Natural killer cell treated with Interleukin-12 subunit alpha and Interleukin-12 subunit beta and Interleukin-15 and Interleukin-18, amount 100 ng/mL, for 72 hours (primary cell): Measurements from ENCODE around the gene MAP3K6. TPM values are rescaled to one million over a fixed set of nuclear protein-coding genes. Genes with fewer than 3 reads are reported as not detected.
A peak's percentile ranks its signal among the peaks of the same experiment; 100 is the strongest.
"Not testable (repeated sequence)": the region's sequence is repeated elsewhere in the genome, so short reads cannot be mapped to it uniquely, and the experiment has no call there.

Experiments used
- ATAC-seq, 2 donors: fragments of 150-1000 bp; cut with Tn5 transposase in 1 of 2; sonication (Bioruptor Pico), chemical (Tn5 transposase) in 1 of 2; 2 replicates each; pipeline ENCODE4 v1.10.0; 2021
- DNase-seq: peaks from one replicate; pipeline ENCODE4 v3.0.0; 2022; ENCODE audit warnings: low spot score
- H3K27ac Mint-ChIP-seq, 2 donors: 1 replicate in 1 of 2; 2 replicates in 1 of 2; pipeline ENCODE4 v1.8.0; 2022; ENCODE audit warnings: mixed read lengths in 2 of 2, mild to moderate bottlenecking in 1 of 2, moderate library complexity in 1 of 2
- H3K27me3 Mint-ChIP-seq, 2 donors: 1 replicate in 1 of 2; 2 replicates in 1 of 2; pipeline ENCODE4 v1.8.0; 2022; ENCODE audit warnings: mixed read lengths in 2 of 2
- H3K36me3 Mint-ChIP-seq: one replicate; pipeline ENCODE4 v1.8.0; 2022; ENCODE audit warnings: mixed read lengths
- H3K4me1 Mint-ChIP-seq, 2 donors: 1 replicate in 1 of 2; 2 replicates in 1 of 2; pipeline ENCODE4 v1.8.0; 2022; ENCODE audit warnings: low read depth in 2 of 2, mixed read lengths in 2 of 2, mild to moderate bottlenecking in 1 of 2
- H3K4me3 Mint-ChIP-seq: one replicate; pipeline ENCODE4 v1.8.0; 2022; ENCODE audit warnings: mixed read lengths
- H3K9me3 Mint-ChIP-seq: 2 replicates; pipeline ENCODE4 v1.8.0; 2022; ENCODE audit warnings: mixed read lengths
- total RNA-seq, 2 donors: library from RNA; stranded (reverse); gene quantifications; one replicate each; pipeline ENCODE4 v1.2.3, GENCODE V29; 2022

MAP3K6 gene
- total RNA-seq, 2 donors from 2014 or later: 8.5 TPM

GRCh38 chr1:27392778-27393635, 26.2 kb upstream of the MAP3K6 start:
- no peak for DNase-seq
- H3K27ac Mint-ChIP-seq: peak overlapping the region in 1 of 2 donors; percentile 70

GRCh38 chr1:27392096-27392777, 25.5 kb upstream of the MAP3K6 start, which contains the start of gene GPR3:
TSS of gene GPR3 (plus strand) at chr1:27392622. CDS start at chr1:27393799, 1,177 bp downstream.
- Mint-ChIP-seq H3K4me1 (peaks cover 9 to 13% of the 10 kb centered on the region in 2 donors), H3K9me3 (no peaks in the 10 kb centered on the region), H3K36me3 (no peaks in the 10 kb centered on the region), H3K4me3 (peak within 1 kb of the TSS; percentile 83), H3K27me3 (peaks cover 0 to 6% of the 10 kb centered on the region in 2 donors), H3K27ac (peak within 1 kb of the TSS; percentile 70 to 82)
- peak; percentile 97 to 98 for ATAC-seq
- peak; percentile 92 for DNase-seq

More at GRCh38 chr1:27392778-27393635, 26.2 kb upstream of the MAP3K6 start:
- H3K4me3 Mint-ChIP-seq: peak overlapping the region; percentile 83
- no peaks in the 10 kb centered on the region for H3K9me3 Mint-ChIP-seq
- no peak for ATAC-seq
- H3K36me3 Mint-ChIP-seq: no peaks in the 10 kb centered on the region
- H3K27me3 Mint-ChIP-seq: peaks cover 0 to 6% of the 10 kb centered on the region in 2 donors
- peaks cover 9 to 13% of the 10 kb centered on the region in 2 donors for H3K4me1 Mint-ChIP-seq

- DNase-seq: peak; percentile 58
- H3K9me3 Mint-ChIP-seq: no peaks in the 10 kb centered on the region
Measured at GRCh38 chr1:27391511-27392095, 24.8 kb upstream of the MAP3K6 start.

GRCh38 chr1:27388337-27389005, 21.7 kb upstream of the MAP3K6 start:
- Mint-ChIP-seq H3K9me3 (no peaks in the 10 kb centered on the region), H3K27me3 (peaks cover 0 to 8% of the 10 kb centered on the region in 2 donors), H3K4me3 (no peak overlapping the region), H3K4me1 (peaks cover 9 to 17% of the 10 kb centered on the region in 2 donors), H3K27ac (peak overlapping the region; percentile 51 to 70), H3K36me3 (no peaks in the 10 kb centered on the region)
- no peak for ATAC-seq
- DNase-seq: peak; percentile 75

More at GRCh38 chr1:27391511-27392095, 24.8 kb upstream of the MAP3K6 start:
- ATAC-seq: no peak
- Mint-ChIP-seq H3K36me3 (no peaks in the 10 kb centered on the region), H3K27me3 (peaks cover 0 to 6% of the 10 kb centered on the region in 2 donors), H3K27ac (peak overlapping the region; percentile 70 to 82), H3K4me3 (peak overlapping the region; percentile 83), H3K4me1 (peaks cover 9 to 13% of the 10 kb centered on the region in 2 donors)

GRCh38 chr1:27384797-27385196, 18.0 kb upstream of the MAP3K6 start:
- H3K4me3 Mint-ChIP-seq, H3K27ac Mint-ChIP-seq, H3K27me3 Mint-ChIP-seq, H3K4me1 Mint-ChIP-seq, H3K36me3 Mint-ChIP-seq, DNase-seq, H3K9me3 Mint-ChIP-seq, ATAC-seq: not testable (repeated sequence)

- H3K9me3 Mint-ChIP-seq: no peaks in the 10 kb centered on the region
Measured at GRCh38 chr1:27383661-27384060, 16.9 kb upstream of the MAP3K6 start.

GRCh38 chr1:27383039-27383605, 16.4 kb upstream of the MAP3K6 start, which contains the start of gene CD164L2:
TSS of gene CD164L2 (minus strand) at chr1:27383333. CDS start at chr1:27383239, 94 bp downstream.
- ATAC-seq (peak; percentile 55 to 86), DNase-seq (no peak)
- Mint-ChIP-seq H3K27ac (no peak within 1 kb of the TSS), H3K27me3 (peaks cover 0 to 6% of the 10 kb centered on the region in 2 donors), H3K36me3 (no peaks in the 10 kb centered on the region), H3K9me3 (no peaks in the 10 kb centered on the region), H3K4me3 (no peak within 1 kb of the TSS), H3K4me1 (peaks cover 0 to 4% of the 10 kb centered on the region in 2 donors)

More at GRCh38 chr1:27383661-27384060, 16.9 kb upstream of the MAP3K6 start:
- H3K36me3 Mint-ChIP-seq: no peaks in the 10 kb centered on the region
- peaks cover 0 to 9% of the 10 kb centered on the region in 2 donors for H3K27me3 Mint-ChIP-seq
- H3K27ac Mint-ChIP-seq: no peak overlapping the region
- ATAC-seq (no peak), DNase-seq (no peak)
- no peak overlapping the region for H3K4me3 Mint-ChIP-seq
- peaks cover 0 to 7% of the 10 kb centered on the region in 2 donors for H3K4me1 Mint-ChIP-seq

GRCh38 chr1:27381969-27382762, 15.4 kb upstream of the MAP3K6 start:
- Mint-ChIP-seq H3K9me3 (no peaks in the 10 kb centered on the region), H3K27ac (no peak overlapping the region), H3K4me3 (no peak overlapping the region), H3K4me1 (peaks cover 0 to 4% of the 10 kb centered on the region in 2 donors), H3K36me3 (no peaks in the 10 kb centered on the region), H3K27me3 (peaks cover 0 to 6% of the 10 kb centered on the region in 2 donors)
- no peak for ATAC-seq
- DNase-seq: no peak

- H3K9me3 Mint-ChIP-seq: no peaks in the 10 kb centered on the region
- no peak overlapping the region for H3K27ac Mint-ChIP-seq
- ATAC-seq (peak in 1 of 2 donors; percentile 25), DNase-seq (no peak)
- H3K27me3 Mint-ChIP-seq: peaks cover 0 to 4% of the 10 kb centered on the region in 2 donors
- no peak overlapping the region for H3K4me3 Mint-ChIP-seq
- peaks cover 0 to 4% of the 10 kb centered on the region in 2 donors for H3K4me1 Mint-ChIP-seq
- no peaks in the 10 kb centered on the region for H3K36me3 Mint-ChIP-seq
Measured at GRCh38 chr1:27380766-27381733, 14.3 kb upstream of the MAP3K6 start.

GRCh38 chr1:27380224-27380623, 13.5 kb upstream of the MAP3K6 start:
- Mint-ChIP-seq H3K36me3 (no peaks in the 10 kb centered on the region), H3K27ac (no peak overlapping the region)
- ATAC-seq: no peak

GRCh38 chr1:27379564-27380122, 12.9 kb upstream of the MAP3K6 start:
- Mint-ChIP-seq H3K27ac (no peak overlapping the region), H3K36me3 (no peaks in the 10 kb centered on the region), H3K4me1 (peaks cover 0 to 4% of the 10 kb centered on the region in 2 donors), H3K27me3 (peaks cover 0 to 7% of the 10 kb centered on the region in 2 donors), H3K4me3 (no peak overlapping the region), H3K9me3 (no peaks in the 10 kb centered on the region)
- DNase-seq: no peak
- no peak for ATAC-seq

More at GRCh38 chr1:27380224-27380623, 13.5 kb upstream of the MAP3K6 start:
- H3K4me3 Mint-ChIP-seq: no peak overlapping the region
- H3K9me3 Mint-ChIP-seq: no peaks in the 10 kb centered on the region
- H3K4me1 Mint-ChIP-seq: peaks cover 0 to 4% of the 10 kb centered on the region in 2 donors
- DNase-seq: no peak
- H3K27me3 Mint-ChIP-seq: peaks cover 0 to 7% of the 10 kb centered on the region in 2 donors
